HepG2 (cell line): ENCODE data around the gene MVB12A. TPM values are rescaled to one million over a fixed set of nuclear protein-coding genes. Genes with fewer than 3 reads are reported as not detected.

Experiments
- DRAP1 ChIP-seq: IDR thresholded peaks from 2 replicates; pipeline ENCODE4 v1.6.1; 2016; ENCODE audit warnings: missing genetic modification reagents, missing compliant biosample characterization
- ETV5 ChIP-seq: IDR thresholded peaks from 2 replicates; pipeline ENCODE4 v1.6.1; 2018; ENCODE audit warnings: missing biosample characterization, missing genetic modification reagents, inconsistent platforms, borderline replicate concordance
- HMG20B ChIP-seq: conservative IDR thresholded peaks from 2 replicates; pipeline ENCODE4 v1.6.1; 2016; ENCODE audit warnings: missing genetic modification reagents, missing compliant biosample characterization
- HOXA5 ChIP-seq: sonication (generic); formaldehyde crosslinking; IDR thresholded peaks from 2 replicates; pipeline ENCODE4 v1.4.0; 2020; ENCODE audit warnings: missing genetic modification reagents
- PHF20 ChIP-seq: sonication (generic); formaldehyde crosslinking; IDR thresholded peaks from 2 replicates; pipeline ENCODE4 v1.5.0; 2020; ENCODE audit warnings: mild to moderate bottlenecking, missing genetic modification reagents
- RELA ChIP-seq: sonication (generic); formaldehyde crosslinking; IDR thresholded peaks from 2 replicates; pipeline ENCODE4 v1.4.0; 2020; ENCODE audit warnings: missing genetic modification reagents
- REXO4 ChIP-seq: sonication (generic); formaldehyde crosslinking; IDR thresholded peaks from 2 replicates; pipeline ENCODE4 v1.8.0; 2022; ENCODE audit warnings: missing genetic modification reagents, mild to moderate bottlenecking, borderline replicate concordance
- RFX1 ChIP-seq: fragments of 450-650 bp; IDR thresholded peaks from 2 replicates; pipeline ENCODE4 v1.6.1; 2017
- SRSF9 ChIP-seq: fragments of 200-400 bp; formaldehyde crosslinking; IDR thresholded peaks from 2 replicates; pipeline ENCODE4 v1.6.1; 2018; ENCODE audit warnings: borderline replicate concordance, mild to moderate bottlenecking, low read depth, low read length; ENCODE audit not compliant: insufficient read depth, poor library complexity, severe bottlenecking
- TP53 ChIP-seq: sonication (generic); formaldehyde crosslinking; conservative IDR thresholded peaks from 2 replicates; pipeline ENCODE4 v1.4.0; 2020; ENCODE audit warnings: missing genetic modification reagents
- ZBTB1 ChIP-seq: sonication (generic); formaldehyde crosslinking; IDR thresholded peaks from 2 replicates; pipeline ENCODE4 v1.4.0; 2020; ENCODE audit warnings: missing genetic modification reagents, borderline replicate concordance
- ZKSCAN1 ChIP-seq: fragments of 150-350 bp; IDR thresholded peaks from 2 replicates; pipeline ENCODE4 v1.6.1; 2014; ENCODE audit warnings: low read length
- ZNF224 ChIP-seq: sonication (generic); formaldehyde crosslinking; IDR thresholded peaks from 2 replicates; pipeline ENCODE4 v1.5.0; 2020; ENCODE audit warnings: mild to moderate bottlenecking, missing genetic modification reagents
- ZNF557 ChIP-seq: sonication (generic); formaldehyde crosslinking; IDR thresholded peaks from 2 replicates; pipeline ENCODE4 v1.4.0; 2020; ENCODE audit warnings: missing genetic modification reagents
- ZNF574 ChIP-seq: sonication (generic); formaldehyde crosslinking; IDR thresholded peaks from 2 replicates; pipeline ENCODE4 v1.4.0; 2020; ENCODE audit warnings: missing genetic modification reagents
- ZNF674 ChIP-seq: sonication (generic); formaldehyde crosslinking; IDR thresholded peaks from 2 replicates; pipeline ENCODE4 v1.5.0; 2020; ENCODE audit warnings: low read depth, mild to moderate bottlenecking, missing genetic modification reagents
- ZNF704 ChIP-seq: sonication (generic); formaldehyde crosslinking; IDR thresholded peaks from 2 replicates; pipeline ENCODE4 v1.8.1; 2023; ENCODE audit warnings: mild to moderate bottlenecking, inconsistent platforms, moderate library complexity, missing genetic modification reagents, borderline replicate concordance
- polyA plus RNA-seq, 8 experiments: library from polyadenylated mRNA; depleted of rRNA in 3 of 8; stranded (reverse) in 7 of 8; unstranded in 1 of 8; fragments of >200 nt; fragmentation: Illumina TruSeq in 4 of 8; extraction: Trizol in 4 of 8; gene quantifications; 2 replicates each; pipeline versions ENCODE4 v1.2.1 to v1.2.3, GENCODE V29; 2011 to 2016; ENCODE audit warnings: low read depth in 4 of 8, missing spikeins in 1 of 8, mixed read lengths in 1 of 8; ENCODE audit not compliant: insufficient read depth in 1 of 8
- total RNA-seq, 5 experiments: library from RNA; depleted of rRNA; stranded (reverse); fragments of >200 nt; fragmentation: Illumina TruSeq; extraction: Trizol; gene quantifications; 2 replicates each; pipeline ENCODE4 v1.2.3, GENCODE V29; 2016; ENCODE audit warnings: low read depth in 1 of 5
- TF ChIP-seq, protein P1 (sequence below): IDR thresholded peaks from 2 replicates; pipeline ENCODE4 v1.6.1; 2018; ENCODE audit warnings: missing genetic modification reagents
- TF ChIP-seq, protein P2 (sequence below): sonication (generic); formaldehyde crosslinking; IDR thresholded peaks from 2 replicates; pipeline ENCODE4 v1.8.0; 2022; ENCODE audit warnings: mild to moderate bottlenecking, missing genetic modification reagents, borderline replicate concordance
- TF ChIP-seq, protein P3 (sequence below): IDR thresholded peaks from 2 replicates; pipeline ENCODE4 v1.6.1; 2012; ENCODE audit warnings: low read depth, low read length, improper control_type of control experiment

The MVB12A gene
- total and polyA plus RNA-seq, 2 of the 13 experiments (the other 11 are each of a cell fraction or from before 2014, with no cell fraction given): 35.7 to 36.1 TPM

DNA sequence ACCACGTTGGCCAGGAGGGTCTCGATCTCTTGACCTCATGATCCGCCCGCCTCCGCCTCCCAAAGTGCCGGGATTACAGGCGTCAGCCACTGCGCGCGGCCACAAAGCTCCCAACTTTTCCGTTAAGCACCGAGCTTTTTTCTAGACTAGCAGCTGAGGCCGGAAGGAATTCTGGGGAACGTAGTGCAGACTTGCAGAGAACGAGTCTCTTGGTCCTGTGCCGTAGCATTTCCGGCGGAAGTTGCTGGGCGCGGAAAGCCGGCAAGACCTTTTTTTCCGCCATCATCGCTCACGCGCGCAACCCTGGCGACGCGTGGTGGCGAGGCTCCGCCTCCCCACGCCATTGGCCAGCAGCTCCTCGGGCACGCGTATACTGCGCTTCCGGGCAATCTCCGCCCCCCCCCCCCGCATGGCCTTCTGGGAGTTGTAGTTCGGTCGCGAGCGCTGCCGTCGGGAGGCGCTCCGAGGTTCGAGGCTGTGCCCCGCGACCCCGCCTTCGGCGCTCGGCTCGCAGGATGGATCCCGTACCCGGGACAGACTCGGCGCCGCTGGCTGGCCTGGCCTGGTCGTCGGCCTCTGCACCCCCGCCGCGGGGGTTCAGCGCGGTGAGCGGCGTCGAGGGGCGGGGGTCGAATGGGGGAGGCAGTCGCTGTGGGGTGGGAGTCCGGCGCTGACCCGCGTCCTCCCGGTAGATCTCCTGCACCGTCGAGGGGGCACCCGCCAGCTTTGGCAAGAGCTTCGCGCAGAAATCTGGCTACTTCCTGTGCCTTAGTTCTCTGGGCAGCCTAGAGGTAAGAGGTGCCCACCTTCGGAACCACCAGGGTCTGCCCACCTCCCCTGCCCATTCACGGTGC lies at the start of gene MVB12A (continued):
- TF ChIP-seq DRAP1: peak; percentile 37; the same call in 1 of the 2 replicates
- TF ChIP-seq ZNF704 (CRISPR knock-in tag): peak; percentile 62; the same call in 1 of the 2 replicates
- TF ChIP-seq ZNF674: no peak
- TF ChIP-seq ETV5 (CRISPR knock-in tag): peak; percentile 84
- TF ChIP-seq ZNF224 (CRISPR knock-in tag): no peak
- TF ChIP-seq TP53 (CRISPR knock-in tag): no peak
- TF ChIP-seq RFX1: peak; percentile 67
- TF ChIP-seq, protein P1, sequence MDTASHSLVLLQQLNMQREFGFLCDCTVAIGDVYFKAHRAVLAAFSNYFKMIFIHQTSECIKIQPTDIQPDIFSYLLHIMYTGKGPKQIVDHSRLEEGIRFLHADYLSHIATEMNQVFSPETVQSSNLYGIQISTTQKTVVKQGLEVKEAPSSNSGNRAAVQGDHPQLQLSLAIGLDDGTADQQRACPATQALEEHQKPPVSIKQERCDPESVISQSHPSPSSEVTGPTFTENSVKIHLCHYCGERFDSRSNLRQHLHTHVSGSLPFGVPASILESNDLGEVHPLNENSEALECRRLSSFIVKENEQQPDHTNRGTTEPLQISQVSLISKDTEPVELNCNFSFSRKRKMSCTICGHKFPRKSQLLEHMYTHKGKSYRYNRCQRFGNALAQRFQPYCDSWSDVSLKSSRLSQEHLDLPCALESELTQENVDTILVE (CRISPR knock-in tag): peak; percentile 77; the same call in 1 of the 2 replicates
- TF ChIP-seq REXO4 (CRISPR knock-in tag): no peak
- TF ChIP-seq, protein P2, sequence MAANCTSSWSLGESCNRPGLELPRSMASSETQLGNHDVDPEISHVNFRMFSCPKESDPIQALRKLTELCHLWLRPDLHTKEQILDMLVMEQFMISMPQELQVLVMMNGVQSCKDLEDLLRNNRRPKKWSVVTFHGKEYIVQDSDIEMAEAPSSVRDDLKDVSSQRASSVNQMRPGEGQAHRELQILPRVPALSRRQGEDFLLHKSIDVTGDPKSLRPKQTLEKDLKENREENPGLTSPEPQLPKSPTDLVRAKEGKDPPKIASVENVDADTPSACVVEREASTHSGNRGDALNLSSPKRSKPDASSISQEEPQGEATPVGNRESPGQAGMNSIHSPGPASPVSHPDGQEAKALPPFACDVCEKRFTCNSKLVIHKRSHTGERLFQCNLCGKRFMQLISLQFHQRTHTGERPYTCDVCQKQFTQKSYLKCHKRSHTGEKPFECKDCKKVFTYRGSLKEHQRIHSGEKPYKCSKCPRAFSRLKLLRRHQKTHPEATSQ: 0 out of 2 replicates have a peak, but pooled peaks have one; percentile 42
- TF ChIP-seq PHF20 (CRISPR knock-in tag): peak; percentile 76
- no peak for TF ChIP-seq SRSF9
- peak; percentile 93 for TF ChIP-seq ZNF574 (CRISPR knock-in tag)
- TF ChIP-seq ZKSCAN1: 0 out of 2 replicates have a peak, but pooled peaks have one; percentile 41
- TF ChIP-seq HMG20B (CRISPR knock-in tag): 0 out of 2 replicates have a peak, but pooled peaks have one; percentile 14
- TF ChIP-seq, protein P3, sequence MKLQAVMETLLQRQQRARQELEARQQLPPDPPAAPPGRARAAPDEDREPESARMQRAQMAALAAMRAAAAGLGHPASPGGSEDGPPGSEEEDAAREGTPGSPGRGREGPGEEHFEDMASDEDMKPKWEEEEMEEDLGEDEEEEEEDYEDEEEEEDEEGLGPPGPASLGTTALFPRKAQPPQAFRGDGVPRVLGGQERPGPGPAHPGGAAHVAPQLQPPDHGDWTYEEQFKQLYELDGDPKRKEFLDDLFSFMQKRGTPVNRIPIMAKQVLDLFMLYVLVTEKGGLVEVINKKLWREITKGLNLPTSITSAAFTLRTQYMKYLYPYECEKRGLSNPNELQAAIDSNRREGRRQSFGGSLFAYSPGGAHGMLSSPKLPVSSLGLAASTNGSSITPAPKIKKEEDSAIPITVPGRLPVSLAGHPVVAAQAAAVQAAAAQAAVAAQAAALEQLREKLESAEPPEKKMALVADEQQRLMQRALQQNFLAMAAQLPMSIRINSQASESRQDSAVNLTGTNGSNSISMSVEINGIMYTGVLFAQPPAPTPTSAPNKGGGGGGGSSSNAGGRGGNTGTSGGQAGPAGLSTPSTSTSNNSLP: no peak
- no peak for TF ChIP-seq ZNF557
- TF ChIP-seq ZBTB1 (CRISPR knock-in tag): no peak
- no peak; the same call in 1 of the 2 replicates for TF ChIP-seq HOXA5 (CRISPR knock-in tag)
- no peak for TF ChIP-seq RELA (CRISPR knock-in tag)
